Subcutaneous abdominal adipose tissue (tissue), 5 donors: ENCODE data around the gene ATP8B3.

Experiments
- H3K27ac ChIP-seq: one replicate; pipeline ENCODE4 v1.7.0; 2013; ENCODE audit warnings: low read depth, mild to moderate bottlenecking, inconsistent platforms, low read length, moderate library complexity
- H3K27me3 ChIP-seq, 5 donors: one replicate each; pipeline ENCODE4 v1.7.0; 2013; ENCODE audit warnings: low read length in 5 of 5, inconsistent platforms in 1 of 5; ENCODE audit not compliant: control insufficient read depth in 5 of 5, insufficient read depth in 4 of 5
- H3K36me3 ChIP-seq, 5 donors: one replicate each; pipeline ENCODE4 v1.7.0; 2013; ENCODE audit warnings: low read length in 5 of 5; ENCODE audit not compliant: control insufficient read depth in 5 of 5, insufficient read depth in 5 of 5
- H3K4me1 ChIP-seq, 5 donors: one replicate each; pipeline ENCODE4 v1.7.0; 2013; ENCODE audit warnings: low read length in 5 of 5, mild to moderate bottlenecking in 3 of 5, moderate library complexity in 1 of 5; ENCODE audit not compliant: control insufficient read depth in 5 of 5, insufficient read depth in 5 of 5
- H3K4me3 ChIP-seq, 5 donors: one replicate each; pipeline ENCODE4 v1.7.0; 2013; ENCODE audit warnings: low read length in 5 of 5, low read depth in 1 of 5
- H3K9ac ChIP-seq, 5 donors: one replicate each; pipeline ENCODE4 v1.7.0; 2013; ENCODE audit warnings: low read length in 5 of 5, mild to moderate bottlenecking in 4 of 5, moderate library complexity in 3 of 5
- H3K9me3 ChIP-seq, 5 donors: one replicate each; pipeline ENCODE4 v1.7.0; 2013; ENCODE audit warnings: low read length in 5 of 5; ENCODE audit not compliant: control insufficient read depth in 5 of 5
- donor health status: healthy.
- donor health status: healthy.
- donor health status: healthy.
- donor health status: healthy.
- donor health status: healthy.

Gene ATP8B3

GRCh38 chr19:1826557-1827521 lies 14.8 kb upstream of the ATP8B3 start:
- no peak overlapping the region for H3K27ac ChIP-seq

GRCh38 chr19:1825909-1826556 lies 14.0 kb upstream of the ATP8B3 start:
- Histone ChIP-seq H3K9me3 (no peaks in the 10 kb centered on the region), H3K36me3 (peaks cover 0 to 83% (median 56%) of the 10 kb centered on the region in 5 donors), H3K4me3 (no peak overlapping the region), H3K27ac (no peak overlapping the region), H3K9ac (no peak overlapping the region), H3K27me3 (no peaks in the 10 kb centered on the region), H3K4me1 (peaks cover 0 to 10% (median 9%) of the 10 kb centered on the region in 5 donors)

More at GRCh38 chr19:1826557-1827521, 14.8 kb upstream of the ATP8B3 start:
- Histone ChIP-seq H3K4me1 (peaks cover 0 to 10% (median 9%) of the 10 kb centered on the region in 5 donors), H3K4me3 (no peak overlapping the region), H3K9me3 (no peaks in the 10 kb centered on the region), H3K9ac (no peak overlapping the region), H3K36me3 (peaks cover 0 to 77% (median 48%) of the 10 kb centered on the region in 5 donors), H3K27me3 (no peaks in the 10 kb centered on the region)

- peaks cover 0 to 10% (median 9%) of the 10 kb centered on the region in 5 donors for H3K4me1 ChIP-seq
- no peak overlapping the region for H3K27ac ChIP-seq
- peaks cover 0 to 90% (median 68%) of the 10 kb centered on the region in 5 donors for H3K36me3 ChIP-seq
- H3K9ac ChIP-seq: no peak overlapping the region
- H3K9me3 ChIP-seq: no peaks in the 10 kb centered on the region
- H3K27me3 ChIP-seq: no peaks in the 10 kb centered on the region
- no peak overlapping the region for H3K4me3 ChIP-seq
Observed at GRCh38 chr19:1824252-1824622, 12.2 kb upstream of the ATP8B3 start.

- H3K9me3 ChIP-seq: no peaks in the 10 kb centered on the region
- no peaks in the 10 kb centered on the region for H3K27me3 ChIP-seq
- peaks cover 0 to 90% (median 72%) of the 10 kb centered on the region in 5 donors for H3K36me3 ChIP-seq
- H3K27ac ChIP-seq: no peak overlapping the region
- peaks cover 0 to 10% (median 9%) of the 10 kb centered on the region in 5 donors for H3K4me1 ChIP-seq
- H3K4me3 ChIP-seq: no peak overlapping the region
- no peak overlapping the region for H3K9ac ChIP-seq
Observed at GRCh38 chr19:1823539-1824251, 11.6 kb upstream of the ATP8B3 start.

- Histone ChIP-seq H3K9me3 (no peaks in the 10 kb centered on the region), H3K4me1 (peaks cover 0 to 10% (median 9%) of the 10 kb centered on the region in 5 donors), H3K27me3 (no peaks in the 10 kb centered on the region), H3K4me3 (no peak overlapping the region), H3K9ac (no peak overlapping the region), H3K27ac (no peak overlapping the region), H3K36me3 (peaks cover 0 to 90% (median 74%) of the 10 kb centered on the region in 5 donors)
Observed at GRCh38 chr19:1823020-1823419, 10.9 kb upstream of the ATP8B3 start.

- no peaks in the 10 kb centered on the region for H3K9me3 ChIP-seq
- H3K27me3 ChIP-seq: no peaks in the 10 kb centered on the region
- peaks cover 0 to 10% (median 9%) of the 10 kb centered on the region in 5 donors for H3K4me1 ChIP-seq
- no peak overlapping the region for H3K27ac ChIP-seq
- H3K36me3 ChIP-seq: peaks cover 0 to 90% (median 74%) of the 10 kb centered on the region in 5 donors
- H3K9ac ChIP-seq: no peak overlapping the region
- no peak overlapping the region for H3K4me3 ChIP-seq
Observed at GRCh38 chr19:1822210-1822609, 10.1 kb upstream of the ATP8B3 start.

GRCh38 chr19:1819341-1820255 lies 7.5 kb upstream of the ATP8B3 start:
- Histone ChIP-seq H3K36me3 (peaks cover 0 to 97% (median 86%) of the 10 kb centered on the region in 5 donors), H3K9me3 (no peaks in the 10 kb centered on the region), H3K27ac (no peak overlapping the region), H3K4me1 (no peaks in the 10 kb centered on the region), H3K9ac (no peak overlapping the region), H3K27me3 (no peaks in the 10 kb centered on the region), H3K4me3 (no peak overlapping the region)

GRCh38 chr19:1818549-1819195 lies 6.6 kb upstream of the ATP8B3 start:
- Histone ChIP-seq H3K27me3 (no peaks in the 10 kb centered on the region), H3K4me3 (no peak overlapping the region), H3K36me3 (peaks cover 0 to 89% (median 77%) of the 10 kb centered on the region in 5 donors), H3K27ac (no peak overlapping the region), H3K9me3 (no peaks in the 10 kb centered on the region), H3K4me1 (no peaks in the 10 kb centered on the region), H3K9ac (no peak overlapping the region)
